NCI-H345 treated with DMSO at 0.1 percent for 48 hours (cell line): Measurements from ENCODE around the gene C4A.
"Not testable (repeated sequence)": the region's sequence is repeated elsewhere in the genome, so short reads cannot be mapped to it uniquely, and the experiment has no call there.

Source experiments
- DNase-seq: peaks from one replicate; lab custom pipeline; 2025; ENCODE audit not compliant: unreplicated experiment; lab: John Stamatoyannopoulos, UW

Gene C4A

GRCh38 chr6:31978831-31979230, 3.0 kb upstream of the C4A start:
- DNase-seq = no peak

GRCh38 chr6:31979238-31979898, 2.5 kb upstream of the C4A start:
- DNase-seq = no peak

- DNase-seq = not testable (repeated sequence)
Measured at GRCh38 chr6:31980195-31980876, 1.5 kb upstream of the C4A start.

- DNase-seq = not testable (repeated sequence)
Measured at GRCh38 chr6:31980998-31981397, 859 bp upstream of the C4A start.

- DNase-seq = not testable (repeated sequence)
Measured at GRCh38 chr6:31989363-31989762, 7.5 kb downstream of the C4A start.

GRCh38 chr6:31994421-31994820, 12.6 kb downstream of the C4A start:
- DNase-seq = not testable (repeated sequence)

- DNase-seq = not testable (repeated sequence)
Measured at GRCh38 chr6:31996385-31996784, 14.5 kb downstream of the C4A start.

- DNase-seq = not testable (repeated sequence)
Measured at GRCh38 chr6:32002546-32003268, 20.9 kb downstream of the C4A start.

GRCh38 chr6:32003301-32003700, 21.4 kb downstream of the C4A start:
- not testable (repeated sequence) for DNase-seq

GRCh38 chr6:32004393-32004792, 22.5 kb downstream of the C4A start:
- DNase-seq = not testable (repeated sequence)

- DNase-seq = peak; percentile 20
Measured at GRCh38 chr6:32004864-32005537, 23.1 kb downstream of the C4A start.

GRCh38 chr6:32005538-32005880, 23.7 kb downstream of the C4A start:
- not testable (repeated sequence) for DNase-seq

- not testable (repeated sequence) for DNase-seq
Measured at GRCh38 chr6:32005991-32006529, 24.2 kb downstream of the C4A start.

- DNase-seq = not testable (repeated sequence)
Measured at GRCh38 chr6:32007086-32007485, 25.2 kb downstream of the C4A start.

GRCh38 chr6:32008037-32008436, 26.2 kb downstream of the C4A start:
- not testable (repeated sequence) for DNase-seq

GRCh38 chr6:32008616-32009015, 26.8 kb downstream of the C4A start:
- not testable (repeated sequence) for DNase-seq

GRCh38 chr6:32009537-32009936, 27.7 kb downstream of the C4A start:
- DNase-seq = not testable (repeated sequence)

GRCh38 chr6:32010856-32011530, 29.1 kb downstream of the C4A start:
- DNase-seq = not testable (repeated sequence)

GRCh38 chr6:32012941-32013617, 31.2 kb downstream of the C4A start:
- not testable (repeated sequence) for DNase-seq

- DNase-seq = not testable (repeated sequence)
Measured at GRCh38 chr6:32013738-32014137, 31.9 kb downstream of the C4A start.
